K562 (cell line): Measurements from ENCODE around the gene RBKS. TPM values are rescaled to one million over a fixed set of nuclear protein-coding genes. Genes with fewer than 3 reads are reported as not detected.

Experiments used
- ATAC-seq: fragments of 200-7000 bp; cut with Tn5 transposase; 3 replicates; pipeline ENCODE4 v1.9.1; 2020; ENCODE audit warnings: moderate library complexity
- BruUV-seq: library from RNA; stranded (reverse); fragments of 400-500 nt; replicated peaks from 2 replicates; lab custom pipeline; 2021; lab: Mats Ljungman, UMichigan
- CTCF ChIA-PET: fragments of 300-600 bp; formaldehyde crosslinking; extraction: SDS; loops from one replicate; lab custom pipeline; 2021; ENCODE audit warnings: low intra/inter-chr PET ratio; lab: Yijun Ruan, JAX
- POLR2A ChIA-PET: fragments of 300-600, 350-650 bp; sonication (Branson Sonifier 250); formaldehyde crosslinking; extraction: SDS; loops from one replicate; lab custom pipeline; 2021; ENCODE audit warnings: antibody characterized with exemption, inconsistent platforms; lab: Yijun Ruan, JAX
- DNase-seq, 4 experiments: peaks; one replicate each; pipeline versions ENCODE4 v3.0.0 to v3.0.0-alpha.2; 2011 to 2018; ENCODE audit warnings: low spot score in 3 of 4, mixed read lengths in 3 of 4; ENCODE audit errors: extremely low read depth in 1 of 4
- FAIRE-seq: peaks from 2 replicates; lab custom pipeline; 2011; peaks lifted over from hg19 to GRCh38; lab: Jason Lieb, UNC
- H2AFZ ChIP-seq: 2 replicates; pipeline ENCODE4 v1.6.0; 2011; ENCODE audit warnings: low read depth, low read length, control low read depth, inconsistent platforms
- H3K27ac ChIP-seq: fragments of 200-600 bp; 3 replicates; pipeline ENCODE4 v1.8.0; 2011; ENCODE audit warnings: low read depth, mild to moderate bottlenecking, control low read depth, inconsistent platforms, low read length, moderate library complexity, mixed read lengths; ENCODE audit errors: extremely low read depth
- H3K27me3 ChIP-seq, 2 experiments: fragments of 300-600 bp in 1 of 2; 2 replicates in 1 of 2; 3 replicates in 1 of 2; pipeline versions ENCODE4 v1.6.0 to v1.8.0; 2011; ENCODE audit warnings: inconsistent platforms in 2 of 2, low read length in 2 of 2, mild to moderate bottlenecking in 1 of 2, mixed read lengths in 1 of 2, moderate library complexity in 1 of 2; ENCODE audit not compliant: control insufficient read depth in 2 of 2, insufficient read depth in 2 of 2
- H3K36me3 ChIP-seq: fragments of 300-600 bp; 3 replicates; pipeline ENCODE4 v1.8.0; 2011; ENCODE audit warnings: mild to moderate bottlenecking, low read length, inconsistent platforms; ENCODE audit not compliant: control insufficient read depth, insufficient read depth
- H3K4me1 ChIP-seq, 2 experiments: fragments of 200-600 bp in 1 of 2; replicated peaks in 1 of 2; 2 replicates in 1 of 2; 3 replicates in 1 of 2; pipeline versions ENCODE4 v1.5.1 to v1.8.0; 2011; ENCODE audit warnings: inconsistent platforms in 2 of 2, low read length in 2 of 2, mild to moderate bottlenecking in 1 of 2, mixed read lengths in 1 of 2, moderate library complexity in 1 of 2; ENCODE audit not compliant: control insufficient read depth in 2 of 2, insufficient read depth in 2 of 2
- H3K4me2 ChIP-seq: 2 replicates; pipeline ENCODE4 v1.6.1; 2011; ENCODE audit warnings: low read length, control low read depth, inconsistent platforms, mixed read lengths; ENCODE audit not compliant: insufficient read depth
- H3K4me3 ChIP-seq: fragments of 200-600 bp; sonication (generic), shearing (Covaris generic); 2 replicates; pipeline ENCODE4 v1.5.1; 2016; ENCODE audit warnings: control low read depth, inconsistent platforms
- H3K79me2 ChIP-seq: fragments of 200-600 bp; 3 replicates; pipeline ENCODE4 v1.8.0; 2011; ENCODE audit warnings: low read length, inconsistent platforms; ENCODE audit not compliant: control insufficient read depth, insufficient read depth
- H3K9ac ChIP-seq, 2 experiments: 2 replicates each; pipeline versions ENCODE4 v1.6.0 to v1.6.1; 2011; ENCODE audit warnings: low read depth in 2 of 2, low read length in 2 of 2, control low read depth in 1 of 2, inconsistent platforms in 1 of 2, mild to moderate bottlenecking in 1 of 2, mixed read lengths in 1 of 2; ENCODE audit not compliant: insufficient read depth in 1 of 2
- H3K9me1 ChIP-seq: one replicate; pipeline ENCODE4 v1.6.0; 2011; ENCODE audit warnings: inconsistent platforms, mild to moderate bottlenecking, low read length, moderate library complexity; ENCODE audit not compliant: control insufficient read depth, insufficient read depth
- H3K9me3 ChIP-seq: replicated peaks from 2 replicates; pipeline ENCODE4 v1.5.1; 2011; ENCODE audit warnings: low read depth, low read length, inconsistent platforms; ENCODE audit not compliant: control insufficient read depth, insufficient read depth
- H4K20me1 ChIP-seq: replicated peaks from 2 replicates; pipeline ENCODE4 v1.6.1; 2011; ENCODE audit warnings: low read length, inconsistent platforms, mixed read lengths; ENCODE audit not compliant: control insufficient read depth, insufficient read depth
- CBX1 ChIP-seq: sonication (generic); IDR thresholded peaks from 2 replicates; pipeline ENCODE4 v1.6.1; 2016; ENCODE audit warnings: antibody characterized with exemption, low read depth, mild to moderate bottlenecking
- CBX8 ChIP-seq: fragments of 200-600 bp; sonication (generic); IDR thresholded peaks from 2 replicates; pipeline ENCODE4 v1.6.1; 2012; ENCODE audit warnings: borderline replicate concordance, mixed run types, low read depth, mild to moderate bottlenecking, moderate library complexity, mixed read lengths, low read length, control low read depth, inconsistent platforms; ENCODE audit not compliant: poor library complexity, severe bottlenecking; ENCODE audit errors: extremely low read depth
- CC2D1A ChIP-seq: fragments of 450-650 bp; IDR thresholded peaks from 2 replicates; pipeline ENCODE4 v1.6.1; 2017; ENCODE audit warnings: mild to moderate bottlenecking
- CEBPG ChIP-seq, 3 experiments: fragments of 200-800 bp in 1 of 3; sonication (Bioruptor generic) in 1 of 3; sonication (generic) in 1 of 3; formaldehyde crosslinking in 1 of 3; IDR thresholded peaks in 2 of 3; conservative IDR thresholded peaks in 1 of 3; 2 replicates each; pipeline versions ENCODE4 v1.6.1 to v1.8.0; 2016 to 2022; ENCODE audit warnings: missing compliant biosample characterization in 2 of 3, missing genetic modification characterization in 2 of 3, mild to moderate bottlenecking in 1 of 3, missing genetic modification reagents in 1 of 3
- IFI16 ChIP-seq: fragments of 250-450 bp; sonication (Bioruptor Pico); IDR thresholded peaks from 2 replicates; pipeline ENCODE4 v2.1.2; 2022; ENCODE audit warnings: mild to moderate bottlenecking, inconsistent platforms
- NUFIP1 ChIP-seq: fragments of 450-650 bp; IDR thresholded peaks from 2 replicates; pipeline ENCODE4 v1.6.1; 2018; ENCODE audit not compliant: partially characterized antibody
- OTX1 ChIP-seq: fragments of 450-650 bp; formaldehyde crosslinking; IDR thresholded peaks from 2 replicates; pipeline ENCODE4 v1.4.0; 2022; ENCODE audit warnings: mild to moderate bottlenecking
- PCBP1 ChIP-seq: fragments of 200-400 bp; formaldehyde crosslinking; IDR thresholded peaks from 2 replicates; pipeline ENCODE4 v1.6.1; 2018; ENCODE audit warnings: mild to moderate bottlenecking, low read depth, low read length; ENCODE audit not compliant: poor library complexity, severe bottlenecking
- PRPF4 ChIP-seq: fragments of 200-400 bp; formaldehyde crosslinking; IDR thresholded peaks from one replicate; pipeline ENCODE4 v1.6.1; 2017; ENCODE audit warnings: low read length, low read depth, mild to moderate bottlenecking; ENCODE audit not compliant: insufficient read depth, poor library complexity, severe bottlenecking
- PTBP1 ChIP-seq: fragments of 200-400 bp; formaldehyde crosslinking; IDR thresholded peaks from 2 replicates; pipeline ENCODE4 v1.6.1; 2017; ENCODE audit warnings: low read depth, low read length
- SUPT5H ChIP-seq: fragments of 450-650 bp; IDR thresholded peaks from 2 replicates; pipeline ENCODE4 v1.6.1; 2016
- TCF7 ChIP-seq: sonication (generic); IDR thresholded peaks from 2 replicates; pipeline ENCODE4 v1.6.1; 2016; ENCODE audit warnings: antibody characterized with exemption, borderline replicate concordance
- ZNF143 ChIP-seq: sonication (generic); formaldehyde crosslinking; IDR thresholded peaks from 2 replicates; pipeline ENCODE4 v1.9.0; 2022; ENCODE audit warnings: mild to moderate bottlenecking, missing genetic modification reagents
- ZNF217 ChIP-seq: sonication (generic); formaldehyde crosslinking; IDR thresholded peaks from 2 replicates; pipeline ENCODE4 v1.8.0; 2022; ENCODE audit warnings: mild to moderate bottlenecking, missing genetic modification reagents
- ZNF551 ChIP-seq: fragments of 250-450 bp; sonication (Bioruptor Pico); IDR thresholded peaks from 2 replicates; pipeline ENCODE4 v1.5.0; 2021; ENCODE audit warnings: mild to moderate bottlenecking, moderate library complexity
- WGBS: fragments of 100-300 bp; shearing (Covaris generic); methylation state at CpG from one replicate; pipeline ENCODE4 v1.1.6; 2016; ENCODE audit warnings: low coverage, mixed read lengths; ENCODE audit not compliant: insufficient coverage; ENCODE audit errors: missing lambda C conversion rate; 5-methylcytosine and 5-hydroxymethylcytosine counted together
- in situ Hi-C: fragments of 300-500 bp; cut with MboI; formaldehyde crosslinking; loops from 4 replicates; pipeline ENCODE4 v1.15.0; 2018; ENCODE audit warnings: inconsistent platforms, mixed read lengths
- intact Hi-C: fragments of 100-400 bp; cut with micrococcal nuclease; formaldehyde crosslinking; loops from 2 replicates; pipeline ENCODE4 v1.14.2; 2022
- polyA plus RNA-seq, 8 experiments: library from polyadenylated mRNA; depleted of rRNA in 4 of 8; stranded (reverse) in 5 of 8; unstranded in 3 of 8; fragments of >200 nt; fragmentation: Nextera tagmentation in 2 of 8; fragmentation: Illumina TruSeq in 1 of 8; extraction: Ambion mirVana in 2 of 8; extraction: Trizol in 1 of 8; gene quantifications; 2 replicates each; pipeline versions ENCODE4 v1.2.1 to v1.2.3, GENCODE V29; 2011 to 2014; ENCODE audit warnings: inconsistent platforms in 1 of 8, missing spikeins in 1 of 8
- total RNA-seq, 7 experiments: library from RNA; depleted of rRNA in 6 of 7; stranded (reverse); fragments of >200 nt in 6 of 7; fragmentation: Illumina TruSeq in 2 of 7; extraction: Trizol in 2 of 7; gene quantifications; 2 replicates each; pipeline versions ENCODE4 v1.2.1 to v1.2.3, GENCODE V29; 2011 to 2021; ENCODE audit warnings: low replicate concordance in 1 of 7
- TF ChIP-seq, protein P1 (sequence below), 2 experiments: fragments of 450-650 bp in 1 of 2; sonication (generic) in 1 of 2; formaldehyde crosslinking; conservative IDR thresholded peaks; 2 replicates each; pipeline versions ENCODE4 v1.4.0 to v1.8.1; 2020 to 2022; ENCODE audit warnings: mild to moderate bottlenecking in 1 of 2, missing genetic modification reagents in 1 of 2
- TF ChIP-seq, protein P2 (sequence below): fragments of 250-450 bp; sonication (Bioruptor Pico); IDR thresholded peaks from 2 replicates; pipeline ENCODE4 v1.8.0; 2022; ENCODE audit warnings: inconsistent platforms
- TF ChIP-seq, protein P3 (sequence below): sonication (generic); formaldehyde crosslinking; IDR thresholded peaks from 2 replicates; pipeline ENCODE4 v1.8.1; 2023; ENCODE audit warnings: mild to moderate bottlenecking, missing genetic modification reagents

RBKS gene
- total and polyA plus RNA-seq, 9 of the 15 experiments (the other 6 are each of a cell fraction or from before 2014, with no cell fraction given), result 0.06 to 0.39 (median 0.19) TPM

DNA sequence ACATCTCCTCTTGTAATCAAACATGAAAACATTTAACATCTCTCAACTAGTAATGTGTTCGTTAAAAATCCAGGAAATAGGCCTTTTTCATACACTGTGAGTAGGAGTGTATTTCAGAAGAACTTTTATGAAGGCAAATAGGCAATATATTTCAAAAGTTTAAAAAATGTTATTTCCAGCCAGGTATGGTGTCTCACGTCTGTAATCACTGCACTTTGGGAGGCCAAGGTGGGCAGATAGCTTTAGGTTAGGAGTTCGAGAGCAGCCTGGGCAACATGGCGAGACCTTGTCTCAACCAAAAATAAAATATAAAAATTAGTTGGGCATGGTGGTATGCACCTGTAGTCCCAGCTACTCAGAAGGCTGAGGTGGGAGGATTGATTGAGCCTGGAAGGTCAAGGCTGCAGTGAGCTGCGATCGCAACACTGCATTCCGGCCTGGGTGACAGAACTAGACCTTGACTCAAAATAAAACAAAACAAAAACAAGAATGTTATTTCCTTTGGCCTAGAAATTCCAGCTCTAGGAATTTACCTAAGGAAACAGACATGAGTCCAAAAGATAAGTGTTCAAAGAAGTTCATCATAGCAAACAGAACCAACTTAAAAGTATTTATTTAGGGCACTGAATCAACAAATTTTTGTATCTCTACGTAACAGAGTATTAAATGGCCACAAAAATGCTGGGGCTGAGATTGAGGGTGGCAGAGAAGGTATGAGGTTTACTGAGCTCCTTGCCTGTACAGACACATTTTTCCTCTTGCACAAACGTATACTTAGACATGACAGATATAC is 14.9 kb downstream of the RBKS start:
- FAIRE-seq (no peak), DNase-seq (no peak), ATAC-seq (no peak)
- Histone ChIP-seq H3K36me3 (no peaks in the 10 kb centered on the region), H3K4me2 (no peak overlapping the region), H3K9me1 (no peaks in the 10 kb centered on the region), H3K27me3 (0 out of 5 replicates have a peak, but pooled peaks cover 0 to 3% of the 10 kb centered on the region in 2 experiments), H2AFZ (no peak overlapping the region), H3K79me2 (no peaks in the 10 kb centered on the region), H3K9me3 (no peaks in the 10 kb centered on the region), H3K4me1 (no peaks in the 10 kb centered on the region), H3K9ac (no peak overlapping the region), H3K27ac (no peak overlapping the region), H4K20me1 (no peaks in the 10 kb centered on the region), H3K4me3 (no peak overlapping the region)
- in situ Hi-C loops (no loop called here), intact Hi-C loops (no loop called here)
- 9% methylated on average over 9 of the region's 9 CpGs for WGBS
- ChIA-PET POLR2A (no interaction called here), CTCF (no interaction called here)
- TF ChIP-seq CBX1 (no peak), CBX8 (no peak), IFI16 (no peak), PTBP1 (no peak), SUPT5H (no peak), NUFIP1 (no peak), CEBPG (CRISPR knock-in tag; IDR thresholded peaks at IDR 0.05) (no peak), CEBPG (tag; conservative IDR thresholded peaks at IDR 0.05 in 1 of 2, IDR thresholded peaks at IDR 0.05 in 1 of 2) (no peak), PRPF4 (no peak), ZNF217 (CRISPR knock-in tag) (no peak), PCBP1 (no peak), ZNF143 (CRISPR knock-in tag) (no peak), OTX1 (CRISPR knock-in tag) (no peak), ZNF551 (CRISPR knock-in tag) (no peak), CC2D1A (no peak), TCF7 (no peak)
- TF ChIP-seq, protein P1, sequence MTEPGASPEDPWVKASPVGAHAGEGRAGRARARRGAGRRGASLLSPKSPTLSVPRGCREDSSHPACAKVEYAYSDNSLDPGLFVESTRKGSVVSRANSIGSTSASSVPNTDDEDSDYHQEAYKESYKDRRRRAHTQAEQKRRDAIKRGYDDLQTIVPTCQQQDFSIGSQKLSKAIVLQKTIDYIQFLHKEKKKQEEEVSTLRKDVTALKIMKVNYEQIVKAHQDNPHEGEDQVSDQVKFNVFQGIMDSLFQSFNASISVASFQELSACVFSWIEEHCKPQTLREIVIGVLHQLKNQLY (CRISPR knock-in tag; conservative IDR thresholded peaks at IDR 0.05), result no peak
- TF ChIP-seq, protein P2, sequence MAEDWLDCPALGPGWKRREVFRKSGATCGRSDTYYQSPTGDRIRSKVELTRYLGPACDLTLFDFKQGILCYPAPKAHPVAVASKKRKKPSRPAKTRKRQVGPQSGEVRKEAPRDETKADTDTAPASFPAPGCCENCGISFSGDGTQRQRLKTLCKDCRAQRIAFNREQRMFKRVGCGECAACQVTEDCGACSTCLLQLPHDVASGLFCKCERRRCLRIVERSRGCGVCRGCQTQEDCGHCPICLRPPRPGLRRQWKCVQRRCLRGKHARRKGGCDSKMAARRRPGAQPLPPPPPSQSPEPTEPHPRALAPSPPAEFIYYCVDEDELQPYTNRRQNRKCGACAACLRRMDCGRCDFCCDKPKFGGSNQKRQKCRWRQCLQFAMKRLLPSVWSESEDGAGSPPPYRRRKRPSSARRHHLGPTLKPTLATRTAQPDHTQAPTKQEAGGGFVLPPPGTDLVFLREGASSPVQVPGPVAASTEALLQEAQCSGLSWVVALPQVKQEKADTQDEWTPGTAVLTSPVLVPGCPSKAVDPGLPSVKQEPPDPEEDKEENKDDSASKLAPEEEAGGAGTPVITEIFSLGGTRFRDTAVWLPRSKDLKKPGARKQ (CRISPR knock-in tag), result no peak
- TF ChIP-seq, protein P3, sequence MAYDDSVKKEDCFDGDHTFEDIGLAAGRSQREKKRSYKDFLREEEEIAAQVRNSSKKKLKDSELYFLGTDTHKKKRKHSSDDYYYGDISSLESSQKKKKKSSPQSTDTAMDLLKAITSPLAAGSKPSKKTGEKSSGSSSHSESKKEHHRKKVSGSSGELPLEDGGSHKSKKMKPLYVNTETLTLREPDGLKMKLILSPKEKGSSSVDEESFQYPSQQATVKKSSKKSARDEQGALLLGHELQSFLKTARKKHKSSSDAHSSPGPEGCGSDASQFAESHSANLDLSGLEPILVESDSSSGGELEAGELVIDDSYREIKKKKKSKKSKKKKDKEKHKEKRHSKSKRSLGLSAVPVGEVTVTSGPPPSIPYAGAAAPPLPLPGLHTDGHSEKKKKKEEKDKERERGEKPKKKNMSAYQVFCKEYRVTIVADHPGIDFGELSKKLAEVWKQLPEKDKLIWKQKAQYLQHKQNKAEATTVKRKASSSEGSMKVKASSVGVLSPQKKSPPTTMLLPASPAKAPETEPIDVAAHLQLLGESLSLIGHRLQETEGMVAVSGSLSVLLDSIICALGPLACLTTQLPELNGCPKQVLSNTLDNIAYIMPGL (CRISPR knock-in tag), result no peak
- BruUV-seq, result no TSS peak
